Lung (tissue), 12 donors: ENCODE measurements around the gene AP2B1. TPM values are rescaled to one million over a fixed set of nuclear protein-coding genes. Genes with fewer than 3 reads are reported as not detected.

Experiments used
- ATAC-seq: fragments of 200-7000 bp; cut with Tn5 transposase; one replicate; pipeline ENCODE4 v1.9.1; 2020; ENCODE audit warnings: moderate number of reproducible peaks; ENCODE audit not compliant: insufficient read depth, low FRiP score
- DNase-seq, 3 donors: peaks; one replicate each; pipeline ENCODE4 v3.0.0-alpha.2; 2013 to 2017
- H3K27ac ChIP-seq, 2 donors: one replicate each; pipeline ENCODE4 v1.5.1; 2013; ENCODE audit warnings: mild to moderate bottlenecking in 2 of 2, moderate library complexity in 2 of 2, control low read depth in 1 of 2, inconsistent platforms in 1 of 2, low read depth in 1 of 2, low read length in 1 of 2
- H3K27me3 ChIP-seq, 3 donors: one replicate each; pipeline ENCODE4 v1.5.1; 2013; ENCODE audit warnings: low read length in 2 of 3; ENCODE audit not compliant: control insufficient read depth in 3 of 3, insufficient read depth in 3 of 3
- H3K36me3 ChIP-seq, 4 donors: one replicate each; pipeline ENCODE4 v1.5.1; 2013; ENCODE audit warnings: low read length in 4 of 4, mild to moderate bottlenecking in 1 of 4, moderate library complexity in 1 of 4; ENCODE audit not compliant: control insufficient read depth in 4 of 4, insufficient read depth in 4 of 4
- H3K4me1 ChIP-seq, 5 donors: one replicate each; pipeline ENCODE4 v1.5.1; 2013; ENCODE audit warnings: low read length in 5 of 5, mild to moderate bottlenecking in 2 of 5, moderate library complexity in 1 of 5; ENCODE audit not compliant: control insufficient read depth in 5 of 5, insufficient read depth in 5 of 5
- H3K4me3 ChIP-seq: one replicate; pipeline ENCODE4 v1.5.1; 2013; ENCODE audit warnings: mild to moderate bottlenecking, control low read depth, moderate library complexity
- H3K9ac ChIP-seq, 2 donors: one replicate each; pipeline ENCODE4 v1.5.1; 2013; ENCODE audit warnings: low read length in 2 of 2, control low read depth in 1 of 2; ENCODE audit not compliant: insufficient read depth in 1 of 2
- H3K9me3 ChIP-seq, 4 donors: one replicate each; pipeline ENCODE4 v1.5.1; 2013; ENCODE audit warnings: low read length in 3 of 4, mild to moderate bottlenecking in 1 of 4, moderate library complexity in 1 of 4; ENCODE audit not compliant: control insufficient read depth in 4 of 4, insufficient read depth in 3 of 4
- CTCF ChIP-seq: IDR thresholded peaks from 2 replicates; pipeline ENCODE4 v1.5.1; 2012; ENCODE audit warnings: mild to moderate bottlenecking; ENCODE audit errors: control extremely low read depth, extremely low read depth
- WGBS, 2 donors: extraction: QIAGEN DNeasy Blood & Tissue Kit; methylation state at CpG; one replicate each; pipeline ENCODE4 v1.1.7; 2013; 5-methylcytosine and 5-hydroxymethylcytosine counted together
- polyA plus RNA-seq, 2 donors: library from polyadenylated mRNA; stranded (reverse); fragments of 200-250 nt; gene quantifications; one replicate each; pipeline ENCODE4 v1.2.1, GENCODE V29; 2013
- total RNA-seq, 2 donors: library from RNA; depleted of rRNA in 1 of 2; stranded (reverse); fragments of >200 nt in 1 of 2; gene quantifications; one replicate each; pipeline ENCODE4 v1.2.1, GENCODE V29; 2014 to 2021
- donor health status: control.
- donor health status: control.
- donor health status: Bipolar disorder and iron deficiency.
- donor health status: healthy.
- donor health status: DM: yes; HTN: yes; CAD: no.

AP2B1 gene
- total and polyA plus RNA-seq, 4 donors = 52.9 to 156 (median 82.4) TPM

- no peaks in the 10 kb centered on the region for H3K27me3 ChIP-seq
- peaks cover 7 to 27% (median 11%) of the 10 kb centered on the region in 5 donors for H3K4me1 ChIP-seq
- no peak overlapping the region for H3K9ac ChIP-seq
- DNase-seq (no peak), ATAC-seq (no peak)
- no peak overlapping the region for H3K27ac ChIP-seq
- H3K9me3 ChIP-seq = no peaks in the 10 kb centered on the region
- no peaks in the 10 kb centered on the region for H3K36me3 ChIP-seq
- WGBS, 2 donors = 74 to 76% methylated on average over 11 of the region's 11 CpGs
- no peak for TF ChIP-seq CTCF
- no peak overlapping the region for H3K4me3 ChIP-seq
Observed at GRCh38 chr17:35566968-35567367, 20.2 kb upstream of the AP2B1 start.

- no peak overlapping the region for H3K27ac ChIP-seq
- peak overlapping the region; percentile 73 for H3K4me3 ChIP-seq
- TF ChIP-seq CTCF = no peak
- peaks cover 0 to 2% (median 1%) of the 10 kb centered on the region in 4 donors for H3K36me3 ChIP-seq
- peak; percentile 32 to 54 (median 40) for DNase-seq
- H3K4me1 ChIP-seq = peaks cover 7 to 27% (median 11%) of the 10 kb centered on the region in 5 donors
- H3K27me3 ChIP-seq = no peaks in the 10 kb centered on the region
- no peak for ATAC-seq
- 20 to 23% methylated on average over 15 of the region's 15 CpGs for WGBS, 2 donors
- H3K9me3 ChIP-seq = no peaks in the 10 kb centered on the region
- peak overlapping the region; percentile 56 to 88 for H3K9ac ChIP-seq
Observed at GRCh38 chr17:35568561-35568960, 18.6 kb upstream of the AP2B1 start.

GRCh38 chr17:35569405-35569804 lies 17.7 kb upstream of the AP2B1 start:
- TF ChIP-seq CTCF = no peak
- H3K4me1 ChIP-seq = peaks cover 7 to 27% (median 11%) of the 10 kb centered on the region in 5 donors
- H3K27ac ChIP-seq = no peak overlapping the region
- DNase-seq = no peak
- H3K27me3 ChIP-seq = no peaks in the 10 kb centered on the region
- peak overlapping the region in 1 of 2 donors; percentile 65 for H3K9ac ChIP-seq
- no peak for ATAC-seq
- no peaks in the 10 kb centered on the region for H3K9me3 ChIP-seq
- H3K4me3 ChIP-seq = no peak overlapping the region
- peaks cover 0 to 5% (median 2%) of the 10 kb centered on the region in 4 donors for H3K36me3 ChIP-seq
- 78 to 93% methylated on average over 2 of the region's 2 CpGs for WGBS, 2 donors

GRCh38 chr17:35575759-35576158 lies 11.4 kb upstream of the AP2B1 start:
- Histone ChIP-seq H3K27me3 (no peaks in the 10 kb centered on the region), H3K4me3 (no peak overlapping the region), H3K4me1 (peaks cover 0 to 24% (median 4%) of the 10 kb centered on the region in 5 donors), H3K9ac (no peak overlapping the region), H3K36me3 (peaks cover 2 to 17% (median 5%) of the 10 kb centered on the region in 4 donors), H3K27ac (no peak overlapping the region), H3K9me3 (no peaks in the 10 kb centered on the region)
- DNase-seq (no peak), ATAC-seq (no peak)
- 93 to 94% methylated on average over 3 of the region's 3 CpGs for WGBS, 2 donors
- TF ChIP-seq CTCF = no peak
